NCI-H1417 (cell line): ENCODE results near the gene KLK4.

ENCODE experiments used
- DNase-seq, 3 experiments: peaks; one replicate each; lab custom pipeline; 2025; lab: John Stamatoyannopoulos, UW

KLK4 gene

GRCh38 chr19:50911206-50912101, at the start of gene KLK4:
KLK4 (minus strand) TSS chr19:50911395; CDS start chr19:50910738, 657 bp downstream.
- DNase-seq, result no peak

- DNase-seq, result peak in 1 of 3 experiments; percentile 7
These were observed 48.7 kb upstream of the KLK4 start for GRCh38 chr19:50959731-50960500.

GRCh38 chr19:50957587-50957986, 46.4 kb upstream of the KLK4 start:
- DNase-seq, result no peak

- DNase-seq, result no peak
These were observed 41.7 kb upstream of the KLK4 start, which contains the start of gene KLK5 for GRCh38 chr19:50952910-50953309. KLK5 (minus strand) TSS chr19:50953038; CDS start chr19:50952657, 381 bp downstream.

- DNase-seq, result no peak
These were observed 38.7 kb upstream of the KLK4 start for GRCh38 chr19:50949861-50950260.

- no peak for DNase-seq
These were observed 35.9 kb upstream of the KLK4 start for GRCh38 chr19:50947123-50947522.

GRCh38 chr19:50944795-50945194, 33.6 kb upstream of the KLK4 start:
- DNase-seq, result no peak

- DNase-seq, result no peak
These were observed 32.1 kb upstream of the KLK4 start for GRCh38 chr19:50943074-50943828.

GRCh38 chr19:50939596-50939995, 28.4 kb upstream of the KLK4 start:
- DNase-seq, result no peak

- no peak for DNase-seq
These were observed 22.4 kb upstream of the KLK4 start for GRCh38 chr19:50933640-50934039.

GRCh38 chr19:50932690-50933083, 21.5 kb upstream of the KLK4 start:
- no peak for DNase-seq

- DNase-seq, result no peak
These were observed 21.0 kb upstream of the KLK4 start for GRCh38 chr19:50932018-50932689.

- DNase-seq, result no peak
These were observed 19.8 kb upstream of the KLK4 start for GRCh38 chr19:50931023-50931422.

- DNase-seq, result no peak
These were observed 17.6 kb upstream of the KLK4 start for GRCh38 chr19:50928831-50929230.

GRCh38 chr19:50926144-50926543, 14.9 kb upstream of the KLK4 start:
- no peak for DNase-seq

- DNase-seq, result no peak
These were observed 14.5 kb upstream of the KLK4 start for GRCh38 chr19:50925734-50926133.

- DNase-seq, result no peak
These were observed 13.4 kb upstream of the KLK4 start for GRCh38 chr19:50924586-50924985.

- peak; percentile 83 to 94 (median 93) for DNase-seq
These were observed 11.2 kb upstream of the KLK4 start for GRCh38 chr19:50922317-50922853.

GRCh38 chr19:50921426-50922316, 10.5 kb upstream of the KLK4 start:
- peak in 2 of 3 experiments; percentile 64 to 92 for DNase-seq

GRCh38 chr19:50916069-50916468, 4.9 kb upstream of the KLK4 start:
- DNase-seq, result no peak
